ACC112 (cell line): Measurements from ENCODE around the gene PHF3.

Experiments used
- H2AFZ ChIP-seq: fragments of 200-600 bp; sonication (generic); one replicate; pipeline ENCODE4 v1.6.0; 2017; ENCODE audit warnings: antibody characterized with exemption, low read length; ENCODE audit not compliant: unreplicated experiment
- H3K27ac ChIP-seq: fragments of 200-600 bp; sonication (generic); 2 replicates; pipeline ENCODE4 v1.5.1; 2014; ENCODE audit warnings: low read depth, mild to moderate bottlenecking, antibody characterized with exemption, low read length, moderate library complexity
- H3K27me3 ChIP-seq: fragments of 200-600 bp; sonication (generic); 2 replicates; pipeline ENCODE4 v1.6.1; 2014; ENCODE audit warnings: mild to moderate bottlenecking, antibody characterized with exemption, low read length, moderate library complexity, mixed read lengths; ENCODE audit not compliant: insufficient read depth
- H3K36me3 ChIP-seq: fragments of 200-600 bp; sonication (generic); 2 replicates; pipeline ENCODE4 v1.6.1; 2016; ENCODE audit warnings: mild to moderate bottlenecking, antibody characterized with exemption, low read length, moderate library complexity, mixed read lengths; ENCODE audit not compliant: insufficient read depth
- H3K4me1 ChIP-seq: fragments of 200-600 bp; sonication (generic); one replicate; pipeline ENCODE4 v1.6.1; 2016; ENCODE audit warnings: low read length, mixed read lengths; ENCODE audit not compliant: insufficient read depth, unreplicated experiment, control insufficient read depth
- H3K4me3 ChIP-seq: fragments of 200-600 bp; sonication (generic); 2 replicates; pipeline ENCODE4 v1.5.1; 2014; ENCODE audit warnings: mild to moderate bottlenecking, low read depth, low read length
- H3K79me2 ChIP-seq: fragments of 200-600 bp; sonication (generic); one replicate; pipeline ENCODE4 v1.6.0; 2016; ENCODE audit warnings: low read length; ENCODE audit not compliant: control insufficient read depth, unreplicated experiment, insufficient read depth

Gene PHF3

DNA sequence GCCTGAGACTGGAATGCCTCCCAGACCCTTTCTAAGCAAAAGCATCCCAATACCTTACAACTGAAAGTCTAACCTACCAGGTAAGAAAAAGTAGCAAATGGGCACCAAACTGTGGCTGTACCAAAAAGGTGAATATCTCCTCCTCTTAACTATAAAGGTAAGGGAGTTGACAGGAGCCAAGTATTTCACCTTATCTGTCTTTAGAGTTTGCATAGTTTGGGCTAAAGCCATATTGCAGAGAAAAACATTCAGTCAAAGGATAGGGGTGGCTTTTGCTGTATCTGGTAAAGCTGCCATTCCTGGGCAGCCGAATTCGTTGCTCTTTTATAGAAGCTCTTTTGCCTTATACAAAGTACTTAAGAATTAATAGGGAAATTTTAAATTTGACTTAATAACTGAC, 38.1 kb downstream of the PHF3 start:
- no peaks in the 10 kb centered on the region for H3K36me3 ChIP-seq
- peaks cover 72% of the 10 kb centered on the region for H3K79me2 ChIP-seq
- no peak overlapping the region for H3K4me3 ChIP-seq
- no peaks in the 10 kb centered on the region for H3K27me3 ChIP-seq
- no peak overlapping the region for H2AFZ ChIP-seq
- no peak overlapping the region for H3K27ac ChIP-seq
- peaks cover 14% of the 10 kb centered on the region for H3K4me1 ChIP-seq

DNA sequence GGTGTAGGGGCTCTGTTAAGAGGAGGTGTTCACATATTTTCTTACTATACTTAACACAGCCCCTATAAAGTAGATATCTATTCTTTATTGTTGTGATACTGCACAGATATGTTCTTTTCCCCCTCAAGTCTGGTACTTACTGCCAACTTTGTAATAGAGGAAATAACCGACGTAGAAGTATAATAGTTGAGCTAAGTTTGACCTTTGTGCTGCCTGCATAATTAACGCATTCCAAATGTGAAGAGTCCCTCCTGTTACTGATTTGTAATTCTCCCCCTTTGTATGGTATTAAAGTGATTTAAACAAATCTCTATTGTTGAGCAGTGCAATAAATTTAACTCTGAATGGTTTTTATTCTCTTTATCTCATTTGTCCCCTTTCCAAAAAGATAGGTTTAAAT, 39.0 kb downstream of the PHF3 start:
- Histone ChIP-seq H3K27ac (no peak overlapping the region), H3K79me2 (peaks cover 72% of the 10 kb centered on the region), H3K36me3 (no peaks in the 10 kb centered on the region), H3K27me3 (no peaks in the 10 kb centered on the region), H3K4me3 (no peak overlapping the region), H3K4me1 (peaks cover 14% of the 10 kb centered on the region), H2AFZ (no peak overlapping the region)

DNA sequence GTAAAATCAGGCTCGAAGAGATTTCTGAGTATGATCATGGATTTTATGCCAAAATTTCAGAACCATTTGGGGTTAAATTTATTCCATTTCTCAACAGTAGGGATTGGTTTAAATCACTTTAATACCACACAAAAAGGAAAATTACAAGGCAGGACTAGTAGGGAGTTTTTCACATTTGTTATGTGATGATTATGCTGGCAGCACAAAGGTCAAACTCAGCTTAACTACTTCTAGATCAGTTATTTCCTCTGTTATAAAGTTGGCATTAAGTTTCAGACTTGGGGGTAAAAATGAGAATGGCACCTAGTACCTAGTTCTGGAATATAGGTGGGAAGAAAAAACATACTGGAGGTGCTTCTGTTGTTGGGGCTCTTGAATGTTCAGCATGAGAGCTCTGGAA, 39.5 kb downstream of the PHF3 start:
- Histone ChIP-seq H3K27me3 (no peaks in the 10 kb centered on the region), H2AFZ (no peak overlapping the region), H3K4me3 (no peak overlapping the region), H3K79me2 (peaks cover 71% of the 10 kb centered on the region), H3K4me1 (peaks cover 14% of the 10 kb centered on the region), H3K36me3 (no peaks in the 10 kb centered on the region), H3K27ac (no peak overlapping the region)

DNA sequence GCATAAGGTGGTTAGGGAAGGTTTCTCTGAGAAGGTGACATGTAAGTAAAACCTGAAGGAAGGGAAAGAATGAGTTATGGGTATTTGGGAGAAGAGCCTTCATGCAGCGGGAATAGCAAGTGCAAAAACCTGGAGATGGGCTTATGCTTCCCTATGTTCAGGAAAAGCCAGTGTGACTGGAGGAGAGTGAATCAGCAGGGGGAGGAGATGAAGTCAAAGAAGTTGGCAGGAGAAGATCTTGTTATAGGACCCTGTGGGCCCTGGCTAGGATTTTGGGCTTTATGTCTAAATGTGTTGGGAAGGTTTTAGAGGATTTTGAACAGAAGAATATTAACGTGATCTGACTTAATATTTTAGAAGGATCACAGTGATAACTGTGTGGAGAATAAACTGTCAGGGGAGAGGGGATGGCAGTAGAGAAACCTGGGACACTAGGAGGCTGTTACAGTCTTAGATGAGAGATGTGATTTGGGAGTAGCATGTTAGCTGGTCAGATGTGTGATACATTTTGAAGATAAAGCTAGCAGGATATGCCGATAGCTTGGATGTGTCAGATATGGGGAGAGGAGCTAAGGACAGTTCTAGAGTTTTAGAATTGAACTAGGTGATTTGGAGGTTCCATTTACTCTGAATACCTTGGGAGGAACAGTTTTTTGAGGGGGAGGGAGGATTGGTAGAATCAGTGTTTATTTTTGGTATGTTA, 41.0 kb downstream of the PHF3 start:
- Histone ChIP-seq H3K79me2 (peaks cover 71% of the 10 kb centered on the region), H3K27ac (no peak overlapping the region), H3K4me3 (no peak overlapping the region), H3K4me1 (peaks cover 14% of the 10 kb centered on the region), H3K27me3 (no peaks in the 10 kb centered on the region), H3K36me3 (peaks cover 5% of the 10 kb centered on the region; the same call in 1 of the 2 replicates), H2AFZ (no peak overlapping the region)

DNA sequence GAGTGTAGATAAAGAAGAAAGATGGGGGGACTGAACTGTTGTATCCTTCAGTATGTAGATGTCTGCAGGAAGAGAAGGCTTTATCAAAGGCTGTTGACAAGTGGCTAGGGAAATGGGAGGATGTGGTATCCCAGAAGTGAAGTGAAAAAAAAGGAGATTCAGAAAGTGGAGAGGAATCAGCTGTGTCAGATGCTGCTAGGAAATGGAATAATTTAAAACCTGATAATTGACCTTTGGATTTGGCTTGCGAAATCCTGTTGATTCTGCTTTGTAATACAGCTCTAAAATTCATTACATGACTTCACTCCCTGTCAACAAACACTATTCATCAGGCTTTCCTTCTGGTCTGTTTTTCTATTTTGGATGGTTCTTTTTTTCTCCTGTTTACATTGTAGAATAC, 41.7 kb downstream of the PHF3 start:
- H3K79me2 ChIP-seq, result peaks cover 76% of the 10 kb centered on the region
- peaks cover 14% of the 10 kb centered on the region for H3K4me1 ChIP-seq
- H3K4me3 ChIP-seq, result no peak overlapping the region

DNA sequence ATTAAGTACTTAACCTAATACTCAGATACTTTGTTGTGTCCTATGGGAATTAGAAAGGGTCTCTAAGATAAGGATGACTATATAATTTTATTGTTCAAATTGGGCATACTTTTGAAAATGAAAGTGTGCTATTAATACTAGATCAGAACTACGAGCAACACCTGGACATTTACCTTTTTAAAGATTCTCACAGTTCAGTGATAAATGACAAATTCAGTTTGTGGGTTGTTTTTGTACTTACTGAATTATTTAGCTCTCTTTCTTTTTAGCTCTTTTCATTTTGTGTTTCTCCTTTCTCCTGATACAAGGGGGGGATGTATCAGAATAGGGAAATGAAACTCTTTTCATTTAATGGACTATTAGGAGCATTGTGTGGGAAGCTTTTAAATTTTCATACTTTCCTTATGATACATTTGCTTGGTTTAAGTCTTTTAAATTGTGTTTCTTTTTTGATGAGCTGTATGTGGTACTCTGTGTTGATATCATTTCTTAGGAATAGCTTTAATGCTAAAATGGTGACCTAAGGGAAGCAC, 47.5 kb downstream of the PHF3 start:
- Histone ChIP-seq H3K4me3 (no peak overlapping the region), H3K27ac (no peak overlapping the region), H3K79me2 (peaks cover 48% of the 10 kb centered on the region), H3K4me1 (no peaks in the 10 kb centered on the region), H2AFZ (no peak overlapping the region), H3K36me3 (peaks cover 22% of the 10 kb centered on the region; the same call in 1 of the 2 replicates), H3K27me3 (no peaks in the 10 kb centered on the region)

More for the DNA sequence above, 41.7 kb downstream of the PHF3 start:
- no peak overlapping the region for H2AFZ ChIP-seq
- H3K27me3 ChIP-seq, result no peaks in the 10 kb centered on the region
- H3K27ac ChIP-seq, result no peak overlapping the region
- H3K36me3 ChIP-seq, result peaks cover 5% of the 10 kb centered on the region; the same call in 1 of the 2 replicates

DNA sequence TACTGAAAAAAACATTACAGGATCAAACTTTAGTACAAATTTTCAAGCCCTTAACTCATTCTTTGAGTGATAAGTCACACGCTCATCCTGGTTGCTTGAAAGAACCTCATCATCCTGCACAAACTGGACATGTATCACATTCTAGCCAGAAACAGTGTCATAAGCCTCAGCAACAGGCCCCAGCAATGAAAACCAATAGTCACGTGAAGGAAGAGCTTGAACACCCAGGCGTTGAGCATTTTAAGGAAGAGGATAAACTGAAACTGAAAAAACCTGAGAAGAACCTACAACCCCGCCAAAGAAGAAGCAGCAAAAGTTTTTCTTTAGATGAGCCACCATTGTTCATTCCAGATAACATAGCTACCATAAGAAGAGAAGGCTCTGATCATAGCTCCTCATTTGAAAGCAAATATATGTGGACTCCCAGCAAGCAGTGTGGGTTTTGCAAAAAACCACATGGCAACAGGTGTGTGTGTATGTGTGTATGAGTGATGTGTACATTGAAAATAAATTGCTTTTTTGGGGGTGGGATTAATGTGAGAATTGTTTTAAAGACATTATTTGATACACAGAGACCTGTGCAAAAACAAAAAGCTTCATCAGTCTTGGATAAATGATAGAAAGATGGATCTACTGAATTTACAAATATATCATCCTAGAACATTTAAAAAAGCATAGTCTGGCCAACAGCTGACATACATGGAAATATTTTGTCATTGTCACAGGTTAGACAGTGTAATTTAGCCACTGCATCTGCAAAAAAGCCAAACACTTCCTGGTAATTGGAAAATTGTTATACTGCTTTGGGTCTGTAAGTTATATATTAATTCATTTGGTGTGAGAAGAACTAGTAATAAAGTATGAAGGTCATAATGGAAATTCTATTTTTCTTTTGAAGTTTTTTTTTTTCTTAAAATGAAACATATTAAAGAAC, 50.1 kb downstream of the PHF3 start:
- no peak overlapping the region for H3K27ac ChIP-seq

DNA sequence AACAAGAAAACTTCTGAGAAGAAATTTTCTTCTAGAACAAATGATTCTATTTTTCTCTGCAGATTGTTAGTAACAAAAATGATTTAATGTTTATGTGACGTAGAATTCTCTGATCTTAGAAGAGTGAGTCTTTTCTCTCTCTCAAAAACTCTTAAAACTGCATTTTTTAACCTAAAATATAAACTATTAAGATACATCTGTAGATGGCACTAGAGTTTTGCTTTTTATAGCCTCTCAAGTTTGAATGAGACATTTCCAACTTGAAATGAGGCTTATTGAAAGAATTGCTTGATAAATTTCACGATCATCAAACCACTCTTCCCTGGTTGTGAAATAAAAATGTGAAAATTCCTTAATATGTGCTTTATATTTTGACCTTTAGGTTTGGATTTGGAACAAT, 53.8 kb downstream of the PHF3 start:
- Histone ChIP-seq H3K4me1 (no peaks in the 10 kb centered on the region), H2AFZ (no peak overlapping the region), H3K4me3 (no peak overlapping the region), H3K36me3 (peaks cover 13% of the 10 kb centered on the region; the same call in 1 of the 2 replicates), H3K27ac (no peak overlapping the region), H3K79me2 (peaks cover 11% of the 10 kb centered on the region), H3K27me3 (no peaks in the 10 kb centered on the region)

More for the DNA sequence above, 50.1 kb downstream of the PHF3 start:
- H3K4me1 ChIP-seq, result no peaks in the 10 kb centered on the region
- H2AFZ ChIP-seq, result no peak overlapping the region
- peaks cover 32% of the 10 kb centered on the region for H3K79me2 ChIP-seq
- no peaks in the 10 kb centered on the region for H3K27me3 ChIP-seq
- H3K4me3 ChIP-seq, result no peak overlapping the region
- peaks cover 21% of the 10 kb centered on the region; the same call in 1 of the 2 replicates for H3K36me3 ChIP-seq

DNA sequence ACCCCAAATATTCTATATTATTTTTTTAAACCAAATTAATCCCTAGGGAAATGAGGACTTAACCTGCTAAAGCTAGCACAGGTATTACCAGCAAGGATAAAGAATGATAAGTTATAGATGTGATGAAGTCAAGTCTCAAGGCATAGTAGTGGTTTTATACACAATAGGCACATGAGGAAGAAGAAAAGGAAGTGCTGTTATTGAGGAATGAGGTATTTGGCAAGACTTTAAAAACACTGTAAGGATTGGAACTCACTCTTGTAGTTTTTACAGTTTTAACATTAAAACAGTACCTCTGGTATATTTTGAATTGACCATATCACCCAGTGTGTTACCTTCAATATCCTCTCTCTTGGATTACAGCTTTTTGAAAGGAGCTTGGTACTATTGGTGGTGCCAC, 54.6 kb downstream of the PHF3 start:
- H3K79me2 ChIP-seq, result peaks cover 15% of the 10 kb centered on the region
- H3K27me3 ChIP-seq, result no peaks in the 10 kb centered on the region
- peaks cover 10% of the 10 kb centered on the region for H3K36me3 ChIP-seq
- H3K4me1 ChIP-seq, result no peaks in the 10 kb centered on the region
- H3K4me3 ChIP-seq, result no peak overlapping the region
- no peak overlapping the region for H3K27ac ChIP-seq
- H2AFZ ChIP-seq, result no peak overlapping the region

DNA sequence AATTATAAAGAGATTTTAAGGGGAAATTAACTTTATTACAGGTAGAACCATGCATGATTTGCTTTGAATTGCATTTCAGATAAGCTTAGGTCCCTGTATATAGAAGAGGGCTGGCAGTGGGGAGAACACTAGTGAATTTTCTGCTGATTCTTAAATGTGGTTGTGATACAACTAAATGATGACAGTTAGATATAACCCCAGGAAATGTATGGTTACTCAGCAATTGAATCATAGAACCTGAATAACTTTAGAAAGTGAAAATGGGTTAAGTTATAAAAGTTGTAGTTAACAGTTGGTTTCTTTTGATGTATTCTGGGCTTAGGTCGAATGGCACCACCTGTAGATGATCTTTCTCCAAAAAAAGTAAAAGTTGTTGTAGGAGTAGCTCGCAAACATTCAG, 70.1 kb downstream of the PHF3 start:
- no peaks in the 10 kb centered on the region for H3K27me3 ChIP-seq
- H3K4me1 ChIP-seq, result no peaks in the 10 kb centered on the region
- H3K4me3 ChIP-seq, result no peak overlapping the region
- H2AFZ ChIP-seq, result no peak overlapping the region
- no peaks in the 10 kb centered on the region for H3K79me2 ChIP-seq
- H3K27ac ChIP-seq, result no peak overlapping the region
- peaks cover 15% of the 10 kb centered on the region for H3K36me3 ChIP-seq
